GM19324 (cell line): ENCODE data around the gene STPG2.

Experiments used
- ATAC-seq: cut with Tn5 transposase; IDR thresholded peaks from one replicate; pipeline ENCODE4 v1.9.1; 2021; ENCODE audit warnings: mild to moderate bottlenecking, moderate library complexity; ENCODE audit not compliant: unreplicated experiment, low FRiP score

Gene STPG2

GRCh38 chr4:98094118-98094517 is 49.2 kb downstream of the STPG2 start:
- no peak for ATAC-seq

- no peak for ATAC-seq
Measured at GRCh38 chr4:98093662-98094061, 49.6 kb downstream of the STPG2 start.

GRCh38 chr4:98092833-98093439 is 50.3 kb downstream of the STPG2 start:
- ATAC-seq = no peak

- no peak for ATAC-seq
Measured at GRCh38 chr4:98081936-98082335, 61.3 kb downstream of the STPG2 start.

GRCh38 chr4:98068495-98068894 is 74.8 kb downstream of the STPG2 start:
- no peak for ATAC-seq

- ATAC-seq = no peak
Measured at GRCh38 chr4:98055800-98056501, 87.3 kb downstream of the STPG2 start.

GRCh38 chr4:98046665-98047064 is 96.6 kb downstream of the STPG2 start:
- ATAC-seq = no peak

GRCh38 chr4:98030059-98030458 is 113.2 kb downstream of the STPG2 start:
- ATAC-seq = no peak

- ATAC-seq = no peak
Measured at GRCh38 chr4:98027827-98028226, 115.4 kb downstream of the STPG2 start.

GRCh38 chr4:98026362-98026761 is 116.9 kb downstream of the STPG2 start:
- ATAC-seq = no peak

- ATAC-seq = no peak
Measured at GRCh38 chr4:98006814-98007412, 136.4 kb downstream of the STPG2 start.

GRCh38 chr4:98006060-98006459 is 137.2 kb downstream of the STPG2 start:
- ATAC-seq = no peak

GRCh38 chr4:98000940-98001339 is 142.3 kb downstream of the STPG2 start:
- no peak for ATAC-seq

- ATAC-seq = no peak
Measured at GRCh38 chr4:97998203-97998602, 145.1 kb downstream of the STPG2 start.

GRCh38 chr4:97994765-97995465 is 148.4 kb downstream of the STPG2 start:
- ATAC-seq = no peak

GRCh38 chr4:97990409-97990808 is 152.9 kb downstream of the STPG2 start:
- no peak for ATAC-seq

- ATAC-seq = no peak
Measured at GRCh38 chr4:97987019-97987648, 156.1 kb downstream of the STPG2 start.

GRCh38 chr4:97984545-97985131 is 158.6 kb downstream of the STPG2 start:
- no peak for ATAC-seq

GRCh38 chr4:97978791-97979488 is 164.3 kb downstream of the STPG2 start:
- ATAC-seq = no peak
